DOHH2 (cell line): ENCODE data around the gene RGS2.

Experiments used
- EZH2phosphoT487 ChIP-seq: fragments of 200-600 bp; sonication (generic); IDR thresholded peaks from 2 replicates; pipeline ENCODE4 v1.6.1; 2017; ENCODE audit warnings: borderline replicate concordance, mild to moderate bottlenecking, antibody characterized with exemption, low read length, moderate library complexity, mixed read lengths
- TF ChIP-seq, protein P1 (sequence below): fragments of 200-600 bp; sonication (generic); IDR thresholded peaks from one replicate; pipeline ENCODE4 v1.5.1; 2014; ENCODE audit warnings: antibody characterized with exemption, mild to moderate bottlenecking, low read depth, low read length; ENCODE audit not compliant: poor library complexity, severe bottlenecking

DNA sequence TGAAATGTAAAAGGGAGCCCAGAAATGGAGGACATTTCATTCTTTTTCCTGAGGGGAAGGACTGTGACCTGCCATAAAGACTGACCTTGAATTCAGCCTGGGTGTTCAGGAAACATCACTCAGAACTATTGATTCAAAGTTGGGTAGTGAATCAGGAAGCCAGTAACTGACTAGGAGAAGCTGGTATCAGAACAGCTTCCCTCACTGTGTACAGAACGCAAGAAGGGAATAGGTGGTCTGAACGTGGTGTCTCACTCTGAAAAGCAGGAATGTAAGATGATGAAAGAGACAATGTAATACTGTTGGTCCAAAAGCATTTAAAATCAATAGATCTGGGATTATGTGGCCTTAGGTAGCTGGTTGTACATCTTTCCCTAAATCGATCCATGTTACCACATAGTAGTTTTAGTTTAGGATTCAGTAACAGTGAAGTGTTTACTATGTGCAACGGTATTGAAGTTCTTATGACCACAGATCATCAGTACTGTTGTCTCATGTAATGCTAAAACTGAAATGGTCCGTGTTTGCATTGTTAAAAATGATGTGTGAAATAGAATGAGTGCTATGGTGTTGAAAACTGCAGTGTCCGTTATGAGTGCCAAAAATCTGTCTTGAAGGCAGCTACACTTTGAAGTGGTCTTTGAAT is 2.9 kb downstream of the RGS2 start:
- TF ChIP-seq, protein P1, sequence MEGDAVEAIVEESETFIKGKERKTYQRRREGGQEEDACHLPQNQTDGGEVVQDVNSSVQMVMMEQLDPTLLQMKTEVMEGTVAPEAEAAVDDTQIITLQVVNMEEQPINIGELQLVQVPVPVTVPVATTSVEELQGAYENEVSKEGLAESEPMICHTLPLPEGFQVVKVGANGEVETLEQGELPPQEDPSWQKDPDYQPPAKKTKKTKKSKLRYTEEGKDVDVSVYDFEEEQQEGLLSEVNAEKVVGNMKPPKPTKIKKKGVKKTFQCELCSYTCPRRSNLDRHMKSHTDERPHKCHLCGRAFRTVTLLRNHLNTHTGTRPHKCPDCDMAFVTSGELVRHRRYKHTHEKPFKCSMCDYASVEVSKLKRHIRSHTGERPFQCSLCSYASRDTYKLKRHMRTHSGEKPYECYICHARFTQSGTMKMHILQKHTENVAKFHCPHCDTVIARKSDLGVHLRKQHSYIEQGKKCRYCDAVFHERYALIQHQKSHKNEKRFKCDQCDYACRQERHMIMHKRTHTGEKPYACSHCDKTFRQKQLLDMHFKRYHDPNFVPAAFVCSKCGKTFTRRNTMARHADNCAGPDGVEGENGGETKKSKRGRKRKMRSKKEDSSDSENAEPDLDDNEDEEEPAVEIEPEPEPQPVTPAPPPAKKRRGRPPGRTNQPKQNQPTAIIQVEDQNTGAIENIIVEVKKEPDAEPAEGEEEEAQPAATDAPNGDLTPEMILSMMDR = no peak
- no peak for TF ChIP-seq EZH2phosphoT487
